CD4-positive, CD25-positive, alpha-beta regulatory T cell (primary cell): Measurements from ENCODE around the gene PXYLP1. TPM values are rescaled to one million over a fixed set of nuclear protein-coding genes. Genes with fewer than 3 reads are reported as not detected.

ENCODE experiments used
- ATAC-seq, 2 donors: fragments of 150-1000 bp; cut with Tn5 transposase; one replicate each; pipeline ENCODE4 v1.10.0; 2021; ENCODE audit warnings: low read depth in 2 of 2, moderate number of reproducible peaks in 2 of 2, moderate library complexity in 1 of 2
- DNase-seq, 3 donors: peaks; one replicate each; pipeline versions ENCODE4 v3.0.0 to v3.0.0-alpha.2; 2012 to 2022; ENCODE audit warnings: mixed read lengths in 1 of 3
- H3K27ac ChIP-seq: one replicate; pipeline ENCODE4 v1.7.0; 2013; ENCODE audit warnings: mild to moderate bottlenecking, low read length; ENCODE audit not compliant: insufficient read depth, poor library complexity, severe bottlenecking
- H3K27me3 ChIP-seq: one replicate; pipeline ENCODE4 v1.7.0; 2013; ENCODE audit warnings: low read length; ENCODE audit not compliant: control insufficient read depth, insufficient read depth
- H3K36me3 ChIP-seq: one replicate; pipeline ENCODE4 v1.7.0; 2013; ENCODE audit warnings: mild to moderate bottlenecking, low read length, moderate library complexity; ENCODE audit not compliant: control insufficient read depth, insufficient read depth
- H3K4me1 ChIP-seq: 2 replicates; pipeline ENCODE4 v1.7.0; 2013; ENCODE audit warnings: mild to moderate bottlenecking, low read length; ENCODE audit not compliant: insufficient read depth, control insufficient read depth, poor library complexity, severe bottlenecking
- H3K4me3 ChIP-seq: one replicate; pipeline ENCODE4 v1.7.0; 2013; ENCODE audit warnings: low read depth, mild to moderate bottlenecking, low read length, moderate library complexity
- H3K9me3 ChIP-seq, 2 experiments: 1 replicate in 1 of 2; 2 replicates in 1 of 2; pipeline ENCODE4 v1.7.0; 2013; ENCODE audit warnings: low read length in 2 of 2, mild to moderate bottlenecking in 1 of 2, moderate library complexity in 1 of 2; ENCODE audit not compliant: control insufficient read depth in 2 of 2
- H3K27ac Mint-ChIP-seq, 3 donors: one replicate each; pipeline ENCODE4 v1.8.0; 2020 to 2022; ENCODE audit warnings: mild to moderate bottlenecking in 3 of 3, mixed read lengths in 3 of 3, moderate library complexity in 2 of 3
- H3K27me3 Mint-ChIP-seq: one replicate; pipeline ENCODE4 v1.8.0; 2022; ENCODE audit warnings: mild to moderate bottlenecking, mixed read lengths
- H3K36me3 Mint-ChIP-seq: one replicate; pipeline ENCODE4 v1.8.0; 2020; ENCODE audit warnings: mixed read lengths
- H3K4me1 Mint-ChIP-seq, 4 donors: one replicate each; pipeline ENCODE4 v1.8.0; 2020 to 2022; ENCODE audit warnings: mixed read lengths in 4 of 4, mild to moderate bottlenecking in 1 of 4
- H3K4me3 Mint-ChIP-seq, 4 donors: one replicate each; pipeline ENCODE4 v1.8.0; 2020 to 2022; ENCODE audit warnings: mild to moderate bottlenecking in 4 of 4, mixed read lengths in 4 of 4, moderate library complexity in 3 of 4
- H3K9me3 Mint-ChIP-seq, 7 donors: one replicate each; pipeline ENCODE4 v1.8.0; 2020 to 2022; ENCODE audit warnings: mixed read lengths in 7 of 7, mild to moderate bottlenecking in 3 of 7, moderate library complexity in 2 of 7
- polyA plus RNA-seq, 4 donors: library from polyadenylated mRNA; unstranded; fragments of 300-500 nt; fragmentation: Illumina TruSeq; gene quantifications; one replicate each; pipeline ENCODE4 v1.2.3, GENCODE V29; 2021
- total RNA-seq: library from RNA; stranded (reverse); gene quantifications from one replicate; pipeline ENCODE4 v1.2.3, GENCODE V29; 2022

PXYLP1 gene
- total and polyA plus RNA-seq, 5 donors from 2014 or later: 3.8 to 11.3 (median 9.8) TPM

DNA sequence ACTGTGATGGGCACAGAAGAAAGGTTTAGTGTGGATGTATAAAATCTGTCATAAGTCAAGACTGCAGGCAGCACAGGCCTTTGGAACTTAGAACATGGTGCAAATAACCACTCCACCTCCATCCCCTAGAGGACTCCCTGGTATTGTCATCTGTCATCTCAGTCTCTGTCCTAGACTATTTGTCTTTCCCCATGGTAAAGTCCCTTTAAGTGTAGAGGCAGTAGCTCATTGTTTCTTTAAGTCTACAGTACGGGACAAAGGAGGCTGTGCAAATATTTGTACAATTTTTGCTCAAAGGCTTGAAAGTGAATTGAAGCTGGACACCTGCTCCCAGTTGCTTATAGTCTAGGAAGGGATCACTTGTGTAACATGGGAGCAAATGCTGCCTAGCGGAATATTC lies 3.2 kb upstream of the PXYLP1 start:
- Mint-ChIP-seq H3K27ac (no peak overlapping the region), H3K36me3 (no peaks in the 10 kb centered on the region), H3K27me3 (peaks cover 9% of the 10 kb centered on the region), H3K4me1 (peaks cover 0 to 26% (median 16%) of the 10 kb centered on the region in 4 donors), H3K4me3 (peak overlapping the region in 2 of 4 donors; percentile 5 to 89), H3K9me3 (peaks cover 0 to 9% (median 0%) of the 10 kb centered on the region in 7 donors)
- H3K27ac ChIP-seq: no peak overlapping the region
- ATAC-seq: no peak
- peaks cover 3% of the 10 kb centered on the region for H3K27me3 ChIP-seq
- no peak for DNase-seq
- no peaks in the 10 kb centered on the region for H3K36me3 ChIP-seq
- peaks cover 26% of the 10 kb centered on the region for H3K4me1 ChIP-seq
- H3K9me3 ChIP-seq: peaks cover 6 to 7% of the 10 kb centered on the region in 2 experiments
- no peak overlapping the region for H3K4me3 ChIP-seq

- peaks cover 30% of the 10 kb centered on the region for H3K4me1 ChIP-seq
- Mint-ChIP-seq H3K4me3 (peak overlapping the region; percentile 52 to 95 (median 91)), H3K27ac (peak overlapping the region in 2 of 3 donors; percentile 59 to 94), H3K36me3 (no peaks in the 10 kb centered on the region), H3K27me3 (peaks cover 4% of the 10 kb centered on the region), H3K9me3 (peaks cover 0 to 4% (median 0%) of the 10 kb centered on the region in 7 donors), H3K4me1 (peaks cover 0 to 33% (median 20%) of the 10 kb centered on the region in 4 donors)
- H3K27ac ChIP-seq: no peak overlapping the region
- no peaks in the 10 kb centered on the region for H3K36me3 ChIP-seq
- ATAC-seq (no peak), DNase-seq (no peak)
- H3K9me3 ChIP-seq: no peaks in the 10 kb centered on the region
- H3K27me3 ChIP-seq: peaks cover 3% of the 10 kb centered on the region
- no peak overlapping the region for H3K4me3 ChIP-seq
Measured at GRCh38 chr3:141229132-141229531, 2.5 kb upstream of the PXYLP1 start.

GRCh38 chr3:141230293-141230692 lies 1.3 kb upstream of the PXYLP1 start:
- peak overlapping the region; percentile 89 to 96 (median 94) for H3K4me3 Mint-ChIP-seq
- DNase-seq (no peak), ATAC-seq (no peak)
- no peaks in the 10 kb centered on the region for H3K9me3 Mint-ChIP-seq
- peak overlapping the region; percentile 94 to 99 (median 97) for H3K27ac Mint-ChIP-seq
- peaks cover 6% of the 10 kb centered on the region for H3K36me3 Mint-ChIP-seq
- no peaks in the 10 kb centered on the region for H3K36me3 ChIP-seq
- peak overlapping the region; percentile 72 for H3K4me3 ChIP-seq
- H3K27me3 Mint-ChIP-seq: peaks cover 4% of the 10 kb centered on the region
- no peaks in the 10 kb centered on the region for H3K9me3 ChIP-seq
- peaks cover 0 to 45% (median 25%) of the 10 kb centered on the region in 4 donors for H3K4me1 Mint-ChIP-seq
- peaks cover 3% of the 10 kb centered on the region for H3K27me3 ChIP-seq
- H3K4me1 ChIP-seq: peaks cover 30% of the 10 kb centered on the region
- peak overlapping the region; percentile 78 for H3K27ac ChIP-seq

DNA sequence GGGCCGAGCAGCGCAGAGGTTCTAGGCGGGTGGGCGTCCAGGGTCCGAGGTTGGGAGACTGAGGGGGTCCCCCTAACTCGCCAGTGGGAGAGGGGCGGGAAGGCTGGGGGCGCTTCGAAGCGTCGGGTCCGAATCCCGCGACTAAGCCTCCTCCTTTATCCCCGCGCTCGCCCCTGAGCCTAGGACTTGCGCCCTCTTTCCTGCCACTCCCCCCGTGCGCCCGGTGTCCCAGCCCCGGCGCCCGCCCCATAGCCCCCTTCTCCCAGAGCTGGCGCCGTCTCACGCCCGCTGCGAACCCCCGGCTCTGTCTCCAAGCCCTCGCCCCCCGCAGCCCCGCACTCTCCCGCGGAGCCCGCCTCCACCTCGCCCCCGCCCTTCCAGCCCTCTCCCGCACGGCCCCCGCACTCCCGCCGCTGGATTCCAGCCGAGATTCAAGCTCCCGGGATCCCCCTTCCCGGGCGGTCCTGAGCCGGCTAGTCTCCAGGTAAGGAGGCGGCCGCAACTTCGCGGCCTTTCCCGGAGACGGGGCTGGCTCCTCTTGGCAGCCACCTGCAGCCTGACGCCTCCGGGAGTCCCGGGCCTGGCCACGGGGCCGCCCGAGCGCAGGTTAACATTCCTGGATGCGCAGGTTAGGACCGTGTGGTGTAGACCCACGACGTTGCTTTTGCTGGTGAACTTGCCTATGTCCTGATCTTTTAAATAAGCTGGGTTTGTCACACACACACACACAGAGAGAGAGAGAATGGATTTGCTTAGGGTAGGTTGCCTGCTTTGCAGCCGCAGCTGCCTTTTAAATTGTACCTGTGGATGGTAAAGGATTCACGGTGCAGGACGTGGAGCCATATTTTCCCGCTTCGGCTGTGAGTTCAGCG lies 563 bp downstream of the PXYLP1 start:
- Mint-ChIP-seq H3K4me3 (peak overlapping the region; percentile 87 to 91 (median 89)), H3K36me3 (peaks cover 14% of the 10 kb centered on the region), H3K27ac (peak overlapping the region; percentile 73 to 83 (median 76)), H3K27me3 (peaks cover 4% of the 10 kb centered on the region), H3K9me3 (no peaks in the 10 kb centered on the region), H3K4me1 (peaks cover 0 to 61% (median 31%) of the 10 kb centered on the region in 4 donors)
- Histone ChIP-seq H3K27ac (no peak overlapping the region), H3K27me3 (no peaks in the 10 kb centered on the region), H3K36me3 (no peaks in the 10 kb centered on the region), H3K4me1 (peaks cover 35% of the 10 kb centered on the region), H3K9me3 (no peaks in the 10 kb centered on the region), H3K4me3 (peak overlapping the region; percentile 62)
- DNase-seq: peak in 2 of 3 donors; percentile 20 to 30
- ATAC-seq: no peak

- peak overlapping the region; percentile 86 to 91 (median 89) for H3K4me3 Mint-ChIP-seq
- Histone ChIP-seq H3K36me3 (no peaks in the 10 kb centered on the region), H3K9me3 (no peaks in the 10 kb centered on the region), H3K27ac (no peak overlapping the region), H3K4me1 (peaks cover 45% of the 10 kb centered on the region), H3K4me3 (no peak overlapping the region), H3K27me3 (no peaks in the 10 kb centered on the region)
- peaks cover 5 to 75% (median 42%) of the 10 kb centered on the region in 4 donors for H3K4me1 Mint-ChIP-seq
- peaks cover 4% of the 10 kb centered on the region for H3K27me3 Mint-ChIP-seq
- no peak for DNase-seq
- peak overlapping the region in 1 of 3 donors; percentile 73 for H3K27ac Mint-ChIP-seq
- H3K36me3 Mint-ChIP-seq: peaks cover 15% of the 10 kb centered on the region
- no peak for ATAC-seq
- H3K9me3 Mint-ChIP-seq: no peaks in the 10 kb centered on the region
Measured at GRCh38 chr3:141233457-141234161, 2.0 kb downstream of the PXYLP1 start.

DNA sequence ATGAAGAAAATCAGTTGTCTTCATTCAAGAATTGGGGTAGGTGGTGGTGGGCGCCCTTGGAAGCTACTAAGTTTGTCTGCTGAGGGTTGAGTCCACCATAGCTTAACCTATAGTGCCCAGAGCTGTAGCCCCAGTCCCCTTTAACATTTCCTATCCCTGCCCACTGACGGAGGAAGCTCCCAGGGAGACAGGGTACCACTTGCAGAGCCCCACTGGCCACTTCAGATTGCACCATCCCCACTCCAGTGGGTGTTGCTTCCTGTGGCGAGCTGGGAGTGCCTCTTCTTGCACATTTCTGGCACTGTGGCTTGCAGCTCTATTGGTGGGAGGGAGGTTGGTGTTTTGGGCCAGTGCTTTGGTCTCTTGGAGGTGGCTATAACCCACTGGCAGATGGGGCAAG lies 2.7 kb downstream of the PXYLP1 start:
- DNase-seq (no peak), ATAC-seq (no peak)
- Mint-ChIP-seq H3K36me3 (peaks cover 19% of the 10 kb centered on the region), H3K9me3 (no peaks in the 10 kb centered on the region), H3K4me3 (peak overlapping the region in 2 of 4 donors; percentile 2 to 89), H3K27ac (peak overlapping the region in 1 of 3 donors; percentile 36), H3K27me3 (peaks cover 4% of the 10 kb centered on the region), H3K4me1 (peaks cover 8 to 82% (median 44%) of the 10 kb centered on the region in 4 donors)
- H3K36me3 ChIP-seq: no peaks in the 10 kb centered on the region
- no peaks in the 10 kb centered on the region for H3K27me3 ChIP-seq
- H3K4me1 ChIP-seq: peaks cover 48% of the 10 kb centered on the region
- no peak overlapping the region for H3K27ac ChIP-seq
- no peaks in the 10 kb centered on the region for H3K9me3 ChIP-seq
- no peak overlapping the region for H3K4me3 ChIP-seq

GRCh38 chr3:141235661-141236171 lies 4.1 kb downstream of the PXYLP1 start:
- Mint-ChIP-seq H3K27me3 (peaks cover 4% of the 10 kb centered on the region), H3K36me3 (peaks cover 22% of the 10 kb centered on the region), H3K27ac (peak overlapping the region in 1 of 3 donors; percentile 40), H3K4me1 (peaks cover 8 to 83% (median 37%) of the 10 kb centered on the region in 4 donors), H3K9me3 (no peaks in the 10 kb centered on the region), H3K4me3 (no peak overlapping the region)
- no peaks in the 10 kb centered on the region for H3K36me3 ChIP-seq
- no peak overlapping the region for H3K27ac ChIP-seq
- peaks cover 45% of the 10 kb centered on the region for H3K4me1 ChIP-seq
- ATAC-seq: no peak
- H3K4me3 ChIP-seq: no peak overlapping the region
- H3K27me3 ChIP-seq: no peaks in the 10 kb centered on the region
- no peak for DNase-seq
- no peaks in the 10 kb centered on the region for H3K9me3 ChIP-seq
